ENCODE results near the gene ASIC2.

Gene ASIC2

GRCh38 chr17:33242375-33243124, 50.5 kb downstream of the ASIC2 start:
- DNase-seq (ENCODE audit: low read depth) = no peak

- DNase-seq (ENCODE audit: low read depth) = no peak
Measured at GRCh38 chr17:33241390-33241789, 51.7 kb downstream of the ASIC2 start.

GRCh38 chr17:33240362-33240761, 52.7 kb downstream of the ASIC2 start:
- no peak for DNase-seq (ENCODE audit: low read depth)

DNA sequence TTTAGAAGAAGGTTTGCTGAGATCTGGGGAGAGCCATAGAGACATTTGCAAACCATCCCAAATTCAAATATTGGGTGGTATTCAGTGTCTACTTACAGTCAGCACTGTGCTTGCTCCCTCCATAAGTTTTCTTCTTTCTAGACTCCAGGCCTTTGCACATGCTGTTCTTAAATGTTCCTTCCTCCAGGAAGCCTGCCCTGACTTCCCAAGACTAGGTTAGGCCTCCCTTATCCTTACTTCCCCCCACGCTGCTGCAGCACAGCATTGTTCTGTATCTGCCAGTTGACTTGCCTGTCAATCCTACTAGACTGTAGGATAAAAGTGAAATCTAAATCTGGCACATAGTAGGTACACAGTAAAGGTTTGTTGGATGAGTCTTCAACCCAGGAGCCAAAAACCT, 53.4 kb downstream of the ASIC2 start:
- no peak for DNase-seq (ENCODE audit: low read depth)

DNA sequence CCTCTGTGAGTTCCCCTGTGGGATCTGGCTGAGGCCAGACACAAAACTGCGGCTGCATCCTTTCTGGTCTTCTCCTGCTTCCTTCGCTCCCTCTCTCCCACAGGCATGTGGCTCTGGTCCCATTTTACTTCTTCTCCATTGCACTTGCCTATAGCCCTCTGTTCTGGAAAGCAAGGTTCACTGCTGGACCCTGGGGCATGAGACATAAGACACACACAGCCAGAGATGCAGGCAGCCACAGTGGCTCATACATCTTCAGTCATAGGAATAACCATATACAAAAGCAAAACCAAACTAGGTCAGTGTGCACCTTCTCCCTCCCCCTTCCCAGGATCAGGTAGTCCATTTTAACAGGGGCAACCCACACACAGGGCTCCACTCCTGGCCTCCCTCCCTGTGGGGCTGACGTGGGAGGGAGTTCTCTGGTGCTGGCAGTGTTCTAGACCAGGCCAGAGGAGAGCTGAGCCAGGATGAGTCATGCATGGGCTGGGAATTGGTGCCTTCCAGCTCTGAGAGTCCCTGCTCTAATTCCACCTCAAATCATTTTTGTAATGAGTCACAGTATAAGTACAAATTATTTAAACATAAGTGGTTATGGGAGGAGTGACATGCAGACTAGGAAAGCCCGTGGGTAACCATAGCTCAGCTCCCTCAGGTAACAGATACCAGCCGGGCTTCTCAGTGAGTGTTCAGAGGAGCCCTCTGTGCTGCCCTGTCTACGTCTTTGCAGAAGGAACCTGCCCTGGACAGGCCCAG, 58.0 kb downstream of the ASIC2 start:
- peak; percentile 45 for DNase-seq (ENCODE audit: low read depth)

GRCh38 chr17:33234233-33234632, 58.9 kb downstream of the ASIC2 start:
- DNase-seq (ENCODE audit: low read depth) = no peak

DNA sequence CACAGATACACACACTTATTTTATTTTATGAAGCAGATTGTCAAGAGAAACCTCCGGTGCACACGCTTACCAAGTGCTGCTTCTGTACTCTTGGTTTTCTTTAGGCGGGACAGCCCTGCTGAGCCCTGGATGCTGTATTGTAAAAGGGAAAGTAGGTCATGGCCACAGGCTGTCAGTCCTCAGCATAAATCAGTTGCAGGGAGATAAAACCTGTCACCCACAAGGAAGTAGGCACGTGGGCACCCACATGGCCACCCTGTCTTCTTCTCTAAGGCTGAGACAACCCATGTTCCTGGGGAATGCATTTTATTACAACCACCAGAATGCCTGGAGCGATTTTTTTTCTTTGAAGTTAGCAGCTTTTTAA, 59.3 kb downstream of the ASIC2 start:
- DNase-seq (ENCODE audit: low read depth) = no peak

DNA sequence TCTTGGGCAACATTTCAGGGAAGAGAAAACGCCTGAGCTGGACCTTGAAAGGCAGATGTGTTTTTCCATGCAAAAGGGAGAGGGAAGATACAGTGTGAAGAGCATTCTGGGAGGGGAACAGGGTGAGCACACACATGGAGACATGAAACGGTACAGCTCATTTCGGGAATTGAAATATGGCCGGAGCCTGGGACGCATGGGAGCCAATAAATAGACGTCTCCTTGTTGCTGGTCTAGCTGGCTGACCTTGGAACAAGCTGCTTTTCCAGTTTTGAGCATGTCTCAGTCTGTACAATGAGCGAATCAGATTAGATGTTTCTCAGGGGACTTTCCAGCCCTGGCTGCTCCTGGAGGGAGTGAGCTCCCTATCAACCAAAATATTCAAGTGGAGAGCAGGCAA, 63.6 kb downstream of the ASIC2 start:
- no peak for DNase-seq (ENCODE audit: low read depth)

DNA sequence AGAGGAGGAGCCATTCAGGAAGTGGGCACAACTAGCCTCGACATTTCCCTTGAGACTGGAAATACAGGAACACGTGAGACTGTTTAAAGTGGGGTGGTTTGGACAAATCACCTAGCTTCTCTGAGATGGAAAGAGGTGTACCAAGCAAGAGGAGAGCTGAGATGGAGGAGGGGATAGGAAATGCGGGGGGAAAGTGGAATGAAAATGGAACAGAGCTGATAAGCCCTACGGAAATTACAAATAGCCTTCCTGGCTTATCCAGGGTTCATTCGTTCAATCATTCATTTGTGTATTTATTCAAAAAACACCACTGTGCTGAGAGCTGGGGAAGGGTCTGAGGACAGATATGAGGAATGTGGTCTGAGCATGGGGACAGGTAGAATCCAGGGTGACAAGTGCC, 64.1 kb downstream of the ASIC2 start:
- no peak for DNase-seq (ENCODE audit: low read depth)

DNA sequence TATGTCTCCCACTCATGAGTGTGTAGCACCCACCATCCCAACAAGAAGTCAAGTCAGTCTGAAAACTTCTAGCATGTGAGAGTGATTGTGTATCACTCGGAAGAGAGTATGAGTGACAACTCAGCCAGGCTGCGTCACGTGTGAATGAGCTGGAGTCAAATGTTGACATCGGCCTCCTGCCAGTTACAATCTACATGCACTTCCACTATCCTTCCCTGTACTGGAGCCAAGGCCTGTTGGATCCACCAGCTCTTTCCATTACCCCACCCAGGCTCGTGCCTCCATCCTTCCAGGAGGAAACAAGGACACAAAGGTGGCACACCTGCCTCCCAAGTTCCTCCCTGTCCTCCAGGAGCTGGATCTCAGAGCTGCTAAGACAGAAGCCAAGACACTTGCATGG, 64.5 kb downstream of the ASIC2 start:
- DNase-seq (ENCODE audit: low read depth) = no peak

DNA sequence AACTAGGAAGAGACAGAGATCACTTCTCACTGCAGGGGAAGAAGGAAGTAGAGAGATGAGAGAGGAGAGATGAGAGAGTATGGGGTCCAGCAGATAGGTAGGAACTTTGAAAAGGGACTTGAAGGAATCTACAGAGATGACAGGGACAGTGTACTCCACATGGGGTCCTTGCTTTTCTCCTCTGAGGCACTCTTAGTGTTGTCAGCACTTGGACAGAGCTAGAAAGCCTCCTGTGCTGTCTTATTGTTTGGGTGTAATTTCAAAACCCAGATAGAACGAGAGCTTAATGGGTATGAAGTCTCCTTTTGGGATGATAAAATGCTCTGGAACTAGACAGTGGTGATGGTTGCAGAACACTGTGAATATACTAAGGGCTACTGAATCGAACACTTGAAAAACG, 65.2 kb downstream of the ASIC2 start:
- DNase-seq (ENCODE audit: low read depth) = no peak

DNA sequence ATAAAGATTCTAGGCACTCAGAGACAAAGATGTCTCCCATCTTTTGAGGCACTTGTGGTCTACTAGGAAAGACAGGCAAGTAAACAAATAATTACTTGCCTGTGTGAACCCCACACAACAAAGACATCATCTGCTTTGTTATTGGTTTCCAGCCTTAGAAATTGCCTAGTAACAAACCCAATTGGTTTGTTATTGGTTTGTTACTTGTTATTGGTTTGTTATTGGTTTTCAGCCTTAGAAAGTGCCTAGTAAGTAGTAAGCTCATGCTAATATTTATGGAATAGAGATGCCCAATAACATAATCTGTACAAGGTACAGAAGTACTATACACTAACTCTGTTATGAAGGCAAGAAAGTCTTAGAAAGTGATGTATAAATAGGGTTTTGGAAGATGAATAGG, 67.1 kb downstream of the ASIC2 start:
- DNase-seq (ENCODE audit: low read depth) = no peak

DNA sequence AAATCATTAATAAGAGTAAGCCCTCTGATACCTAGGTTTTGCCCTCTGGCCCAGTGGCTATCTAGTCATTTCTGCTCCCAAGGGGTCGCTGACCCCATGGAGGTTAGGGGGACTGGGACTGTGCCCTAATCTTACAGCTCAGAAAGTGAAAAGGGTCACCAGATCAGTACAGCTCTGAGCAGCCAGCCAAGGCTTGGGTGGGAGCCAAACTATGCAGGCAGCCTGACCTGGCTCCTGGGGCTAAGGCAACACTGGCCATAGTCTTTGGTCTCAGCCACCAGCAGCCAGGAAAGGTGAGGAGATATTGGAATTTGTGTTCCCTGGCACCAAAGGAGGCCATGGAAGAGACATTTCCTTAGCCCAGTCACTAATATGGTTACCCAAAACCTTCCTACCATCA, 67.6 kb downstream of the ASIC2 start:
- DNase-seq (ENCODE audit: low read depth) = no peak

- DNase-seq (ENCODE audit: low read depth) = no peak
Measured at GRCh38 chr17:33220036-33220435, 73.1 kb downstream of the ASIC2 start.

DNA sequence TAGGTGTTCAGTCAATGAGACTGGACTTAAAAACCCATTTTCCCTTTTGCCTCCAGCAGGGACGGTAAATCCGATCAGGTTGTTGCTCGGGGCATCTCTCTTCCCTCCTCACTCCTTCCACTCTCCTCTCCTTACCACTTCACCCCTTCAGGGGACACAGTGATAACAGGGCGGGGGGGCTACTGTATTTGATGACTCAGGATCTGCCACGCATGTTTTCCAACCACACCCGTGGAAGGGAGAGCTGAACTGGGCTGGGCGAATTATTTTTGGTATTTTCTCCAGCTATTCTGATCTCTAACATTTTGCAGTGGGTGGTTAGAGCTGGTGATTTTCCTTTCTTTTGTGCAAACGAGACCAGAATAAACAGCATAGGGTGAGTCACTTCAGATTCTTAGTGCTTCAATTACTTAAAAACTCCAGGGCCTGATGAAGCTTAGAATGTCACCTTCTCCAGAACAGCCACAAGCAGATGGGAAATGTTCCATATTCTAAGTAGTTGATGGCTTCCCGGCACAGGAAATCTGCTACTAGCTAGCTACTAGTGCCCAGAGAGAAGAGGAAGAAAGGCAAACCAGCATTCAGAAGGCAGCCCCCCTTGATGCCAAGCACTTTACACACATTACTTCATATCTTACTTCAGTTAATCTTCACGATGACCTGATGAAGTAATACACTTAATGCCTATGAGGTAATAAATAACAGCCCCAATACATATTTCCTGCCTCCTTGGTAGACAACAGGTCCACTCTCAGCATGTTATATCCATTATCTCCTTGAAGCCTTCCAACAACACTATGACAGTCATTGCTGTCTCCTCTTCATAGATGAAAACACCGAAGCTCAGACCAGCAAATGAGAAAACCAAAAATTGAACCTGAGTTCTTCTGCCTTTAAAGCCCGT, 74.1 kb downstream of the ASIC2 start:
- DNase-seq (ENCODE audit: low read depth) = no peak

- DNase-seq (ENCODE audit: low read depth) = no peak
Measured at GRCh38 chr17:33217891-33218290, 75.2 kb downstream of the ASIC2 start.

GRCh38 chr17:33214996-33215395, 78.1 kb downstream of the ASIC2 start:
- no peak for DNase-seq (ENCODE audit: low read depth)

DNA sequence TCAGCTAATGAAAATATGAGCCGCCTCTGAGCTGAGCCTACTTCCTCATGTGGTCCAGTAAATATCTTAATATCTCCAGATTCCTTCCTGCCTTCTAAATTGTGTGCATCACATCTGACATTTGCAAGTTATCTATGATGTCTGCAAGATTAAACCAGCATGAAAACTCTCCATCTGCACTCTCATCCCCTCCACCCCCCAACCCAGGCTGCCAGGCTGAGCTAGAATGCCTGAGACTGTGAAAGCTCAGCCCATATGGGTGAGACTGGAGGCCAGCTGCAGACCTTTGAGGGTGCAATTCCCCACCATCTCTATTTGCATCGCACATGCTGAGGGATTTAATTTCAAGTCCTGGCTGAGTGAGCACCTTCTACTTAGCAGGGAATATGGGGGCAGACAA, 82.8 kb downstream of the ASIC2 start:
- DNase-seq (ENCODE audit: low read depth) = no peak

DNA sequence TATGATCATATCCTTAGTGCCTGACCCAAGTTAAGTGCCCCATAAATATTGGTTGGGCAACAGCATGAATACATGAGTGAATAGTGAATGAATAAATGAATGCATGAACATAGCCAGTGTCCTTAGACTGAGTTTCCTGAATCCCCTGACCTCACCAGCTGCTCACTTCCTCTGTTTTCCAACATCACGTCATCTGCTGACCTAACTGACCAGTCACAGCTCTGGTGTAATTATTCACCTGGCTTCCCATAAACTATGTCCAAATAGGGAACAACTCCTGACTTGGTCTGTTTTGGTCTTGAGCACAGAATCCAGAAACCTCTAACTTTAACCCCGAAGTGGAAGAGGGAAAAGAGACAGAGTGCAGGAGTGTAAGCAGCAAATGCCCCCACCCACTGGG, 83.4 kb downstream of the ASIC2 start:
- no peak for DNase-seq (ENCODE audit: low read depth)

DNA sequence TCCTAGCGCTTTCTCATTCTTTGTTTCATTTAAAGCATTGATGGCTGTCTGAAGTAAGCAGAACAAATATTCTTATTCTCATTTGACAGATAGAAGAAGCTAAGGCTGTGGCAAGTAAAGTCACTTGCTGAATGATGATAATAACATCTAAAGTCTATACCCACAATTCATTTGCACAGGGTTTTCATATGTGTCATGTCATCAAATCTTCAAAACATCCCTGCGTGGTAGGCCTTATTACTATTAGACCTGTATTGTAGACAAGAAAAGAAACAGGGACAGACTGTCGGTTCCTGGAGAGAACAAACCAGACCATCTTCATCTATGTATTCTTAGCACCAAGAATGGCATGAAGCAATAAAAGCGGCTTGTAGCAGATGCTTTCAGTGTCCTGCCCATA, 85.9 kb downstream of the ASIC2 start:
- DNase-seq (ENCODE audit: low read depth) = no peak

- DNase-seq (ENCODE audit: low read depth) = no peak
Measured at GRCh38 chr17:33205552-33205951, 87.5 kb downstream of the ASIC2 start.

- no peak for DNase-seq (ENCODE audit: low read depth)
Measured at GRCh38 chr17:33204701-33205100, 88.4 kb downstream of the ASIC2 start.

GRCh38 chr17:33204156-33204555, 88.9 kb downstream of the ASIC2 start:
- DNase-seq (ENCODE audit: low read depth) = no peak
